ENCODE data around the gene ADGRG6.
A peak's percentile ranks its signal among the peaks of the same experiment; 100 is the strongest.

ADGRG6 gene

DNA sequence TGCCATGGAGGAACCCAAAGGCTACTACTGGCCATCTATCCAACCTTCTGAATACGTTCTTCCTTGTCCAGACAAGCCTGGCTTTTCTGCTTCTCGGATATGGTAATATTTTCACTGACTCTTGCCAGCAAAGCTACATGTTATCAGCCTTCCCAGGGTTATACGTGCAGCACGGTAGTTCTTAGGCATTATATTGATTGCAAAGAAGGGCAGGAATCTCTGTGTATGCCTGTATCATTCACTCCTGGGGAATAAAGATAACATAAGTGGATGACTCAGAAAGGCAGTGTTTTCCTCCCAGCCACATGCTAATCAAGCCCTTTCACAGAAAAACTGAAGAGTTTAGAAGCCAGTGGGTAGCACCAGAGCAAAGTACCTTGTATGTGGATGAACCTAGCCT, 98.7 kb downstream of the ADGRG6 start:
- Histone ChIP-seq H3K9me3 (ENCODE audit: control extremely low read depth in 1 of 5, control insufficient read depth in 4 of 5, insufficient read depth in 2 of 5, low read depth in 1 of 5, low read length in 4 of 5) (no peaks in the 10 kb centered on the region), H3K27me3 (replicated peaks in 2 of 5; ENCODE audit: control insufficient read depth in 4 of 5, insufficient read depth in 5 of 5, low read length in 4 of 5) (no peaks in the 10 kb centered on the region), H3K4me1 (ENCODE audit: control extremely low read depth in 1 of 4, control insufficient read depth in 4 of 4, insufficient read depth in 4 of 4, low read length in 3 of 4) (peaks cover 0 to 17% (median 6%) of the 10 kb centered on the region in 4 experiments), H3K4me3 (ENCODE audit: control insufficient read depth in 1 of 7, extremely low read depth in 1 of 7, insufficient read depth in 4 of 7, low read depth in 2 of 7, low read length in 6 of 7) (no peak overlapping the region), H3K27ac (ENCODE audit: insufficient read depth in 1 of 2, low read depth in 1 of 2, low read length in 2 of 2, poor library complexity in 1 of 2, severe bottlenecking in 2 of 2) (no peak overlapping the region), H3K36me3 (ENCODE audit: control insufficient read depth in 4 of 4, insufficient read depth in 4 of 4, low read length in 3 of 4) (peaks cover 0 to 69% (median 14%) of the 10 kb centered on the region in 4 experiments)
- POLR2A ChIA-PET = no interaction called here
- WGBS (ENCODE audit: insufficient coverage) = 50% methylated on average over 4 of the region's 4 CpGs
- CTCF ChIA-PET = no interaction called here
- peak; percentile 46 to 69 (median 49) for DNase-seq

DNA sequence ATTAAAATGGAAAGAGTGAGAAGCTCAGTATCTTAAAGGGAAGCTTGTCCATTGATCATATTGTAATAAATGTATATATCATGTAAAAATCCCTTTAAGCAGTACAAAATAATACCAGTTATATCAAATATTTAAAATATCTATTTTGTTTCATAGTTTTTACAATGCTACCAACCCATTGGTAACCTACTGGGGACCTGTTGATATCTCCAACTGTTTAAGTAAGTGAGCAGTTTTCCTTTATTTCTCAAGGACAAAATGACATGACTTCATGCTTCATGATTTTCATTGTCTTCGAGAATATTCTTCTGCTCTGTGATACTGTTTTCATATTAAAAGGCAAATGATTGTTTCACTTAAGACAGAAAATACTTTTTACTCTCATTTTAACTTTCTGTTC, 100.0 kb downstream of the ADGRG6 start:
- peaks cover 0 to 4% (median 0%) of the 10 kb centered on the region in 4 experiments for H3K4me1 ChIP-seq (ENCODE audit: control extremely low read depth in 1 of 4, control insufficient read depth in 4 of 4, insufficient read depth in 4 of 4, low read length in 3 of 4)
- H3K4me3 ChIP-seq (ENCODE audit: control insufficient read depth in 1 of 7, extremely low read depth in 1 of 7, insufficient read depth in 4 of 7, low read depth in 2 of 7, low read length in 6 of 7) = no peak overlapping the region
- no peak for DNase-seq
- H3K27me3 ChIP-seq (replicated peaks in 2 of 5; ENCODE audit: control insufficient read depth in 4 of 5, insufficient read depth in 5 of 5, low read length in 4 of 5) = no peaks in the 10 kb centered on the region
- H3K27ac ChIP-seq (ENCODE audit: insufficient read depth in 1 of 2, low read depth in 1 of 2, low read length in 2 of 2, poor library complexity in 1 of 2, severe bottlenecking in 2 of 2) = no peak overlapping the region
- ChIA-PET POLR2A (no interaction called here), CTCF (interaction anchor here (0.7 kb wide), 1 partner anchor 8 kb away, joined by 3 read pairs; no protein-coding TSS in a partner anchor)
- H3K36me3 ChIP-seq (ENCODE audit: control insufficient read depth in 4 of 4, insufficient read depth in 4 of 4, low read length in 3 of 4) = peaks cover 0 to 74% (median 16%) of the 10 kb centered on the region in 4 experiments
- WGBS (ENCODE audit: insufficient coverage) = no CpG with 5 or more reads among the region's 1 CpG
- H3K9me3 ChIP-seq (ENCODE audit: control extremely low read depth in 1 of 5, control insufficient read depth in 4 of 5, insufficient read depth in 2 of 5, low read depth in 1 of 5, low read length in 4 of 5) = no peaks in the 10 kb centered on the region

DNA sequence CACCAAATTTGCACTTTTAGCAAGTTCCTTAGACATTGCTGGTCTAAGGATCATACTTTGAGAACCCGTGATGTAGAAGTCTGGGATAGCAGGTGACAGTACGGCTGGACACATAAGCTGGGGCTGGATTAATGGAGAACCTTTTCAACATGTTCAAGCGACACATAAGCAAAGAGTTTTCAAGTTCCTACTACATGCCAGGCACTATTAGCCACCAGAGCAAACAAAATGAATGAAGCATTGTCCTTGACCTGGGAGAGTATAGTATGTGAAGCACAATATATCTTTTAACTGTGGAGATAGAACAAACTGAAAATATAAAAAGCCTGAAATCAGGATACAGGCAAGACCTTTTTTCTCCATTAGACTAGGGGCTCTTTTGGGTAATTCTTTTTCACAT, 102.9 kb downstream of the ADGRG6 start:
- H3K27me3 ChIP-seq (replicated peaks in 2 of 5; ENCODE audit: control insufficient read depth in 4 of 5, insufficient read depth in 5 of 5, low read length in 4 of 5) = no peaks in the 10 kb centered on the region
- H3K36me3 ChIP-seq (ENCODE audit: control insufficient read depth in 4 of 4, insufficient read depth in 4 of 4, low read length in 3 of 4) = peaks cover 0 to 75% (median 13%) of the 10 kb centered on the region in 4 experiments
- 100% methylated on average over 2 of the region's 3 CpGs for WGBS (ENCODE audit: insufficient coverage)
- DNase-seq = no peak
- H3K4me3 ChIP-seq (ENCODE audit: control insufficient read depth in 1 of 7, extremely low read depth in 1 of 7, insufficient read depth in 4 of 7, low read depth in 2 of 7, low read length in 6 of 7) = no peak overlapping the region
- no peak overlapping the region for H3K27ac ChIP-seq (ENCODE audit: insufficient read depth in 1 of 2, low read depth in 1 of 2, low read length in 2 of 2, poor library complexity in 1 of 2, severe bottlenecking in 2 of 2)
- H3K4me1 ChIP-seq (ENCODE audit: control extremely low read depth in 1 of 4, control insufficient read depth in 4 of 4, insufficient read depth in 4 of 4, low read length in 3 of 4) = peaks cover 0 to 4% (median 0%) of the 10 kb centered on the region in 4 experiments
- H3K9me3 ChIP-seq (ENCODE audit: control extremely low read depth in 1 of 5, control insufficient read depth in 4 of 5, insufficient read depth in 2 of 5, low read depth in 1 of 5, low read length in 4 of 5) = no peaks in the 10 kb centered on the region
- ChIA-PET CTCF (interaction anchor here (0.7 to 2.3 kb wide), 2 partner anchors 17 to 249 kb away, joined by 3 to 11 read pairs; no protein-coding TSS in a partner anchor), POLR2A (no interaction called here)

DNA sequence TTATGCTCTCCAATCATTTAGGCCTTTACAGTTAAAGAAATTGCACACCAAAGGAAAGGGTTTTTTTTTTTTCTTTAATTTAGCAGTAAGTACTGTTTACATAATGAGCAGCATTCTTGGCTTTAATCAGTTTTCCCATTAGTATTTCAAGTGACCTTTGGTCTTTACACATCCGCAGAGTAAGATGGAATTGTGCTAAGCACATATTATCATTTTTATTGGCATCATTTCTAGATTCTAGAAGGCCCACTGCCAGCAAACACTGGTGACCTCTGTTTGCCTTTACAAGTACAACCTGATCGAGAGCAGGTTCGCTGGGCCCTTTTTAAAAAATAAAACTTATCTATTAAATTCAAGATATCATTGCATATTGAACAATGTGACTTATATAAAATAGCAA, 104.3 kb downstream of the ADGRG6 start:
- Histone ChIP-seq H3K27ac (ENCODE audit: insufficient read depth in 1 of 2, low read depth in 1 of 2, low read length in 2 of 2, poor library complexity in 1 of 2, severe bottlenecking in 2 of 2) (no peak overlapping the region), H3K36me3 (ENCODE audit: control insufficient read depth in 4 of 4, insufficient read depth in 4 of 4, low read length in 3 of 4) (peaks cover 0 to 77% (median 18%) of the 10 kb centered on the region in 4 experiments), H3K9me3 (ENCODE audit: control extremely low read depth in 1 of 5, control insufficient read depth in 4 of 5, insufficient read depth in 2 of 5, low read depth in 1 of 5, low read length in 4 of 5) (no peaks in the 10 kb centered on the region), H3K27me3 (replicated peaks in 2 of 5; ENCODE audit: control insufficient read depth in 4 of 5, insufficient read depth in 5 of 5, low read length in 4 of 5) (no peaks in the 10 kb centered on the region), H3K4me3 (ENCODE audit: control insufficient read depth in 1 of 7, extremely low read depth in 1 of 7, insufficient read depth in 4 of 7, low read depth in 2 of 7, low read length in 6 of 7) (no peak overlapping the region), H3K4me1 (ENCODE audit: control extremely low read depth in 1 of 4, control insufficient read depth in 4 of 4, insufficient read depth in 4 of 4, low read length in 3 of 4) (no peaks in the 10 kb centered on the region)
- no CpG with 5 or more reads among the region's 3 CpGs for WGBS (ENCODE audit: insufficient coverage)
- DNase-seq = no peak
- CTCF ChIA-PET = interaction anchor here (1.0 kb wide), 1 partner anchor 16 kb away, joined by 3 read pairs; no protein-coding TSS in a partner anchor
- POLR2A ChIA-PET = no interaction called here

DNA sequence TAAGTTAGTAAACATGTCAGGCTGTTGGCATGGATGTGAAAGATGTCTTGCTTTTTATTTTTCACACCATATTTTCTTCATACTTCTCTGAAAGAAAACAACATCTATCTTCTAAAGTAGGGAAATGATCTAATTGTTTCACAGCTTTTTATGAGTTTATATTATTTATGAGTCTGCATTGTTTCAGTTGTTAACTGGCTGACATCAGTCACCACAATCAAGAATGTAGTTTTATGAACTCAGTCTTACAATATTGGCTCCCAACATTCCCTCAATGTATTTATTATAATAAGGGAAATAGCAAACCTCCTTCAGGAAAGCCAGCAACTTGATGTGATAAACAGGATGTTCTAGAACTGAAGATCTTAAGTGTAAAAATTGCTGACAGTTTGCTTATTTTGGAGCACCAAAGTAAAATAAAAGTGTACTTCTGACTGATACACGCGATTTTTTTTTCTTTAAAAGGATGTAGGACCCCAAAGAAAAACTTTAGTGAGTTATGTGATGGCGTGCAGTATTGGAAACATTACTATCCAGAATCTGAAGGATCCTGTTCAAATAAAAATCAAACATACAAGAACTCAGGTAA, 106.0 kb downstream of the ADGRG6 start:
- ChIA-PET POLR2A (no interaction called here), CTCF (no interaction called here)
- Histone ChIP-seq H3K27ac (ENCODE audit: insufficient read depth in 1 of 2, low read depth in 1 of 2, low read length in 2 of 2, poor library complexity in 1 of 2, severe bottlenecking in 2 of 2) (no peak overlapping the region), H3K4me3 (ENCODE audit: control insufficient read depth in 1 of 7, extremely low read depth in 1 of 7, insufficient read depth in 4 of 7, low read depth in 2 of 7, low read length in 6 of 7) (no peak overlapping the region), H3K27me3 (replicated peaks in 2 of 5; ENCODE audit: control insufficient read depth in 4 of 5, insufficient read depth in 5 of 5, low read length in 4 of 5) (no peaks in the 10 kb centered on the region), H3K36me3 (ENCODE audit: control insufficient read depth in 4 of 4, insufficient read depth in 4 of 4, low read length in 3 of 4) (peaks cover 0 to 75% (median 18%) of the 10 kb centered on the region in 4 experiments), H3K9me3 (ENCODE audit: control extremely low read depth in 1 of 5, control insufficient read depth in 4 of 5, insufficient read depth in 2 of 5, low read depth in 1 of 5, low read length in 4 of 5) (no peaks in the 10 kb centered on the region), H3K4me1 (ENCODE audit: control extremely low read depth in 1 of 4, control insufficient read depth in 4 of 4, insufficient read depth in 4 of 4, low read length in 3 of 4) (no peaks in the 10 kb centered on the region)
- WGBS (ENCODE audit: insufficient coverage) = 75% methylated on average over 2 of the region's 3 CpGs
- DNase-seq = no peak

DNA sequence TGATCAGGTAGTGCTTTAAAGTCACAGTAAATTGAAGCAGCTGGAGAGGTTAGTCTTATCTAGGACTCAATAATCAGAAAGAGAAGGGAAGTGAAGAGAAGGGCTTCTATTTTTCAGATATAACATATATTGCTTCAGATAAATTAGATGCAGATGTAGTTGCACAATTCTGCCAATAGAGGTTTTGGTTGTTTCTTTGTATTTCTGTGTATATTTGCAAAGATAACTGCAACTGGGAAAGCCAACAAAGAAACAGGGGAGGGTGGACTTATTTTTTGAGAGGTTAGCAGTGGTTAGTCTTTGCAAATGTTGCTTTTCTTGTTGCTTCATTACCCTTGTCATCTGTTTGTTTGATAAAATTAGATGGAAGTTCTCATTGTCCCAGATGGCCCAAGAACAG, 106.6 kb downstream of the ADGRG6 start:
- Histone ChIP-seq H3K9me3 (ENCODE audit: control extremely low read depth in 1 of 5, control insufficient read depth in 4 of 5, insufficient read depth in 2 of 5, low read depth in 1 of 5, low read length in 4 of 5) (no peaks in the 10 kb centered on the region), H3K27ac (ENCODE audit: insufficient read depth in 1 of 2, low read depth in 1 of 2, low read length in 2 of 2, poor library complexity in 1 of 2, severe bottlenecking in 2 of 2) (no peak overlapping the region), H3K27me3 (replicated peaks in 2 of 5; ENCODE audit: control insufficient read depth in 4 of 5, insufficient read depth in 5 of 5, low read length in 4 of 5) (no peaks in the 10 kb centered on the region), H3K4me3 (ENCODE audit: control insufficient read depth in 1 of 7, extremely low read depth in 1 of 7, insufficient read depth in 4 of 7, low read depth in 2 of 7, low read length in 6 of 7) (no peak overlapping the region), H3K36me3 (ENCODE audit: control insufficient read depth in 4 of 4, insufficient read depth in 4 of 4, low read length in 3 of 4) (peaks cover 0 to 75% (median 18%) of the 10 kb centered on the region in 4 experiments), H3K4me1 (ENCODE audit: control extremely low read depth in 1 of 4, control insufficient read depth in 4 of 4, insufficient read depth in 4 of 4, low read length in 3 of 4) (no peaks in the 10 kb centered on the region)
- ChIA-PET POLR2A (no interaction called here), CTCF (no interaction called here)
- peak in 1 of 3 donors; percentile 7 for DNase-seq

DNA sequence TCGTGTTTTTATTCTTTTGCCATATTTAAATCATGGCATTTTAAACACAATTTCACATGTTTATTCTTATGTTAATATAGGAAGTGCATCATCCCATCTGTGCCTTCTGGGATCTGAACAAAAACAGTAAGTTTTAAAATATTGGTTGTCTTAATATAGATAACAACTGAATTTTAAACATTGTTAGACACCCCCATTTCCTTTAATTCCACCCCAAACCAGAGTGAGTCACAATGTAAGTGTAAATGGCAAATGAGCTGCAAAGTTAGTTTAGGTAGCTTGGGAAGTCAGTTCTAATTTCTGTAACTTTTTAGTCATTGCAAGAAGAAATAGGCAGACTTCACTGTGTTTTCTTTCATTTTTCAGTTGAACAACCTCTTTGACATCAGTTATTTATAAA, 108.0 kb downstream of the ADGRG6 start:
- no CpG with 5 or more reads among the region's 1 CpG for WGBS (ENCODE audit: insufficient coverage)

More for the DNA sequence above, 108.0 kb downstream of the ADGRG6 start:
- DNase-seq = no peak
- CTCF ChIA-PET = interaction anchor here (0.6 to 2.1 kb wide), 2 partner anchors 8 to 253 kb away, joined by 3 to 4 read pairs; no protein-coding TSS in a partner anchor
- H3K27ac ChIP-seq (ENCODE audit: insufficient read depth in 1 of 2, low read depth in 1 of 2, low read length in 2 of 2, poor library complexity in 1 of 2, severe bottlenecking in 2 of 2) = no peak overlapping the region
- H3K27me3 ChIP-seq (replicated peaks in 2 of 5; ENCODE audit: control insufficient read depth in 4 of 5, insufficient read depth in 5 of 5, low read length in 4 of 5) = no peaks in the 10 kb centered on the region
- H3K36me3 ChIP-seq (ENCODE audit: control insufficient read depth in 4 of 4, insufficient read depth in 4 of 4, low read length in 3 of 4) = peaks cover 0 to 75% (median 15%) of the 10 kb centered on the region in 4 experiments
- no peaks in the 10 kb centered on the region for H3K9me3 ChIP-seq (ENCODE audit: control extremely low read depth in 1 of 5, control insufficient read depth in 4 of 5, insufficient read depth in 2 of 5, low read depth in 1 of 5, low read length in 4 of 5)
- H3K4me3 ChIP-seq (ENCODE audit: control insufficient read depth in 1 of 7, extremely low read depth in 1 of 7, insufficient read depth in 4 of 7, low read depth in 2 of 7, low read length in 6 of 7) = no peak overlapping the region
- no peaks in the 10 kb centered on the region for H3K4me1 ChIP-seq (ENCODE audit: control extremely low read depth in 1 of 4, control insufficient read depth in 4 of 4, insufficient read depth in 4 of 4, low read length in 3 of 4)
- POLR2A ChIA-PET = no interaction called here

All from common myeloid progenitor, CD34-positive (primary cell).